Endothelial cell of umbilical vein (primary cell): ENCODE data around the gene ARHGEF25. TPM values are rescaled to one million over a fixed set of nuclear protein-coding genes. Genes with fewer than 3 reads are reported as not detected.
"Not testable (repeated sequence)": the region's sequence is repeated elsewhere in the genome, so short reads cannot be mapped to it uniquely, and the experiment has no call there.

ENCODE experiments used
- BruUV-seq: library from RNA; stranded (reverse); fragments of 400-500 nt; replicated peaks from 2 replicates; lab custom pipeline; 2021; lab: Mats Ljungman, UMichigan
- CTCF ChIA-PET: fragments of 300-600, 350-600 bp; sonication (Branson Sonifier 250); formaldehyde crosslinking; loops from one replicate; lab custom pipeline; 2021; ENCODE audit warnings: antibody characterized with exemption, inconsistent platforms; lab: Charles Lee
- POLR2A ChIA-PET: fragments of 300-600, 350-600 bp; sonication (Branson Sonifier 250); formaldehyde crosslinking; loops from one replicate; lab custom pipeline; 2021; ENCODE audit warnings: antibody characterized with exemption, inconsistent platforms; lab: Charles Lee
- DNase-seq: peaks from one replicate; pipeline ENCODE4 v3.0.0-alpha.2; 2011; ENCODE audit warnings: low read depth, low spot score
- FAIRE-seq: peaks from 2 replicates; lab custom pipeline; 2011; peaks lifted over from hg19 to GRCh38; lab: Jason Lieb, UNC
- H2AFZ ChIP-seq: 2 replicates; pipeline ENCODE4 v1.6.0; 2012; ENCODE audit warnings: low read depth, low read length, control low read depth, inconsistent platforms
- H3K27ac ChIP-seq: 2 replicates; pipeline ENCODE4 v1.5.1; 2011; ENCODE audit warnings: low read depth, mild to moderate bottlenecking, control low read depth, low read length, moderate library complexity; ENCODE audit not compliant: insufficient read depth
- H3K27me3 ChIP-seq, 2 experiments: 2 replicates each; pipeline versions ENCODE4 v1.6.0 to v1.6.1; 2011; ENCODE audit warnings: low read length in 2 of 2, mixed read lengths in 1 of 2; ENCODE audit not compliant: control insufficient read depth in 2 of 2, insufficient read depth in 2 of 2
- H3K36me3 ChIP-seq, 2 experiments: 2 replicates in 1 of 2; 3 replicates in 1 of 2; pipeline ENCODE4 v1.5.1; 2011; ENCODE audit warnings: low read length in 2 of 2, mild to moderate bottlenecking in 1 of 2, moderate library complexity in 1 of 2; ENCODE audit not compliant: control insufficient read depth in 2 of 2, insufficient read depth in 2 of 2; ENCODE audit errors: extremely low read depth in 1 of 2
- H3K4me1 ChIP-seq: 3 replicates; pipeline ENCODE4 v1.5.1; 2011; ENCODE audit warnings: mild to moderate bottlenecking, low read length; ENCODE audit not compliant: control insufficient read depth, insufficient read depth; ENCODE audit errors: extremely low read depth
- H3K4me2 ChIP-seq: 2 replicates; pipeline ENCODE4 v1.6.1; 2011; ENCODE audit warnings: low read length, control low read depth, mixed read lengths; ENCODE audit not compliant: insufficient read depth
- H3K4me3 ChIP-seq, 3 experiments: fragments of 200-600 bp in 1 of 3; sonication (generic), shearing (Covaris generic) in 1 of 3; replicated peaks in 1 of 3; 2 replicates each; pipeline ENCODE4 v1.5.1; 2011 to 2016; ENCODE audit warnings: control low read depth in 3 of 3, low read length in 3 of 3, mild to moderate bottlenecking in 2 of 3, inconsistent platforms in 1 of 3, low read depth in 1 of 3, moderate library complexity in 1 of 3; ENCODE audit not compliant: insufficient read depth in 1 of 3
- H3K79me2 ChIP-seq: 2 replicates; pipeline ENCODE4 v1.6.0; 2012; ENCODE audit warnings: low read length, inconsistent platforms; ENCODE audit not compliant: control insufficient read depth, insufficient read depth
- H3K9ac ChIP-seq: replicated peaks from 2 replicates; pipeline ENCODE3; 2011; ENCODE audit warnings: low read length, control low read depth; ENCODE audit not compliant: insufficient read depth; ENCODE audit errors: extremely low read depth
- H3K9me1 ChIP-seq: replicated peaks from 3 replicates; pipeline ENCODE4 v1.6.0; 2011; ENCODE audit warnings: mild to moderate bottlenecking, low read length; ENCODE audit not compliant: control insufficient read depth, insufficient read depth; ENCODE audit errors: extremely low read depth
- H3K9me3 ChIP-seq: replicated peaks from 2 replicates; pipeline ENCODE4 v1.5.1; 2012; ENCODE audit warnings: low read length, inconsistent platforms; ENCODE audit not compliant: control insufficient read depth, insufficient read depth
- H4K20me1 ChIP-seq: replicated peaks from 2 replicates; pipeline ENCODE3; 2011; ENCODE audit warnings: mild to moderate bottlenecking, low read length; ENCODE audit not compliant: control insufficient read depth, insufficient read depth; ENCODE audit errors: extremely low read depth
- CTCF ChIP-seq, 2 donors: IDR thresholded peaks; 1 replicate in 1 of 2; 2 replicates in 1 of 2; pipeline ENCODE4 v1.5.1; 2011; ENCODE audit warnings: low read length in 2 of 2, mild to moderate bottlenecking in 2 of 2, moderate library complexity in 2 of 2, control low read depth in 1 of 2, inconsistent platforms in 1 of 2, low read depth in 1 of 2; ENCODE audit not compliant: insufficient read depth in 1 of 2; ENCODE audit errors: extremely low read depth in 1 of 2
- EZH2 ChIP-seq: IDR thresholded peaks from 2 replicates; pipeline ENCODE4 v1.6.1; 2012; ENCODE audit warnings: borderline replicate concordance, low read depth, mild to moderate bottlenecking, moderate library complexity, low read length, inconsistent platforms; ENCODE audit not compliant: severe bottlenecking
- FOS ChIP-seq: IDR thresholded peaks from 2 replicates; pipeline ENCODE4 v1.6.1; 2011; ENCODE audit warnings: mild to moderate bottlenecking, low read length, moderate library complexity, borderline replicate concordance; ENCODE audit not compliant: insufficient read depth
- GATA2 ChIP-seq: IDR thresholded peaks from 2 replicates; pipeline ENCODE4 v1.7.0; 2011; ENCODE audit warnings: low read depth, mild to moderate bottlenecking, moderate library complexity, mixed read lengths, low read length; ENCODE audit not compliant: insufficient read length, insufficient read depth
- JUN ChIP-seq: IDR thresholded peaks from 2 replicates; pipeline ENCODE4 v1.6.1; 2011; ENCODE audit warnings: borderline replicate concordance, low read depth; ENCODE audit not compliant: insufficient read length, insufficient read depth
- MAX ChIP-seq: IDR thresholded peaks from 2 replicates; pipeline ENCODE4 v1.6.1; 2011; ENCODE audit not compliant: insufficient read depth, insufficient read length
- MYC ChIP-seq: IDR thresholded peaks from one replicate; pipeline ENCODE4 v1.6.1; 2011; ENCODE audit warnings: mild to moderate bottlenecking, low read depth, low read length
- POLR2A ChIP-seq: IDR thresholded peaks from 2 replicates; pipeline ENCODE4 v1.6.1; 2012; ENCODE audit warnings: low read depth, mild to moderate bottlenecking, control low read depth, low read length
- POLR2AphosphoS5 ChIP-seq: IDR thresholded peaks from 2 replicates; pipeline ENCODE4 v1.6.1; 2012; ENCODE audit warnings: low read depth, mild to moderate bottlenecking, control low read depth, low read length, moderate library complexity; ENCODE audit not compliant: insufficient read depth
- dilution Hi-C: fragments of 300-500 bp; cut with MboI; formaldehyde crosslinking; loops from one replicate; pipeline ENCODE4 v1.15.0; 2019; ENCODE audit warnings: low sequenced_read_pairs; ENCODE audit not compliant: extremely low pct_ligation_motif_present
- intact Hi-C: fragments of 100-400 bp; cut with micrococcal nuclease; formaldehyde crosslinking; loops from one replicate; pipeline ENCODE4 v1.10.0; 2022
- polyA plus RNA-seq, 4 experiments: library from polyadenylated mRNA; depleted of rRNA in 3 of 4; stranded (reverse) in 3 of 4; unstranded in 1 of 4; fragments of >200 nt; gene quantifications; 2 replicates each; pipeline versions ENCODE4 v1.2.1 to v1.2.3, GENCODE V29; 2011 to 2012; ENCODE audit warnings: missing spikeins in 1 of 4
- total RNA-seq: library from RNA; stranded (reverse); gene quantifications from 2 replicates; pipeline ENCODE4 v1.2.3, GENCODE V29; 2021

The ARHGEF25 gene
- total and polyA plus RNA-seq, 2 donors (not counting 3 experiments of a cell fraction or from before 2014, with no cell fraction given): 4.7 to 7.4 TPM

DNA sequence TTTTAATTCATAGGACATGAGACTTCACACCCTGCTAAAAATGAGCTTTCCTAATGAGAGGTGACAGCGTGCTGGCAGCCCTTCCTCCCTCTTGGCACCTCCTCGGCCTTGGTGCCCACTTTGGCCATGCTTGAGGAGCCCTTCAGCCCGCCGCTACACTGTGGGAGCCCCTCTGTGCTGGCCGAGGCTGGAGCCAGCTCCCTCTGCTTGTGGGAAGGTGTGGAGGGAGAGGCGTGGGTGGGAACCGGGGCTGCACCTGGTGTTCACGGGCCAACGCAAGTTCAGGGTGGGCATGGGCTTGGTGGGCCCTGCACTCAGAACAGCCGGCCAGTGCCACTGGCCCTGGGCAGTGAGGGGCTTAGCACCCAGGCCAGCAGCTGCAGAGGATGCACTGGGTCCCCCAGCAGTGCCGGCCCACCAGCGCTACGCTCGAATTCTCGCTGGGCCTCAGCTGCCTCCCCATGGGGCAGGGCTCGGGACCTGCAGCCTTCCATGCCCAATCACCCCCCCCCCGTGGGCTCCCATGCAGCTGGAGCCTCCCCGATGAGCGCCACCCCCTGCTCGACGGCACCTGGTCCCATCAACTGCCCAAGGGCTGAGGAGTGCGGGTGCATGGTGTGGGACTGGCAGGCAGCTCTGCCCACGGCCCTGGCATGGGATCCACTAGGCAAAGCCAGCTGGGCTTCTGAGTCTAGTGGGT is 44.5 kb downstream of the ARHGEF25 start:
- Histone ChIP-seq H4K20me1 (no peaks in the 10 kb centered on the region), H2AFZ (no peak overlapping the region), H3K27me3 (peaks cover 0 to 5% of the 10 kb centered on the region in 2 experiments), H3K27ac (no peak overlapping the region), H3K79me2 (no peaks in the 10 kb centered on the region), H3K9me1 (no peaks in the 10 kb centered on the region), H3K9me3 (no peaks in the 10 kb centered on the region), H3K4me2 (no peak overlapping the region), H3K4me3 (no peak overlapping the region), H3K36me3 (no peaks in the 10 kb centered on the region), H3K9ac (no peak overlapping the region), H3K4me1 (no peaks in the 10 kb centered on the region)
- TF ChIP-seq MAX (no peak), GATA2 (no peak), JUN (no peak), POLR2A (no peak), MYC (no peak), EZH2 (no peak), POLR2AphosphoS5 (no peak), CTCF (IDR thresholded peaks at IDR 0.05; ENCODE audit: extremely low read depth in 1 of 2, insufficient read depth in 1 of 2, low read depth in 1 of 2, low read length in 2 of 2) (no peak), FOS (no peak)
- DNase-seq (no peak), FAIRE-seq (no peak)
- CTCF ChIA-PET: interaction anchor here (0.9 to 1.4 kb wide), 3 partner anchors 13 to 72 kb away, joined by 3 to 4 read pairs (median 3); partner anchors contain the start of gene B4GALNT1
- intact Hi-C loops (no loop called here), dilution Hi-C loops (no loop called here)
- no TSS peak for BruUV-seq
- POLR2A ChIA-PET: no interaction called here

- H3K9me3 ChIP-seq, DNase-seq, BruUV-seq, H2AFZ ChIP-seq, H3K36me3 ChIP-seq, H3K9ac ChIP-seq, intact Hi-C loops, FAIRE-seq, H3K4me1 ChIP-seq, H3K4me3 ChIP-seq, POLR2A ChIA-PET, dilution Hi-C loops, H3K27ac ChIP-seq, H3K9me1 ChIP-seq, H3K79me2 ChIP-seq, H4K20me1 ChIP-seq, H3K27me3 ChIP-seq, H3K4me2 ChIP-seq: not testable (repeated sequence)
- CTCF ChIA-PET: interaction anchor here (1.4 to 1.8 kb wide), 2 partner anchors 18 to 24 kb away, joined by 3 to 7 read pairs; partner anchors contain the start of gene B4GALNT1
Measured at GRCh38 chr12:57656408-57656807, 45.2 kb downstream of the ARHGEF25 start.
